ENCODE data around the gene SZRD1.

SZRD1 gene

DNA sequence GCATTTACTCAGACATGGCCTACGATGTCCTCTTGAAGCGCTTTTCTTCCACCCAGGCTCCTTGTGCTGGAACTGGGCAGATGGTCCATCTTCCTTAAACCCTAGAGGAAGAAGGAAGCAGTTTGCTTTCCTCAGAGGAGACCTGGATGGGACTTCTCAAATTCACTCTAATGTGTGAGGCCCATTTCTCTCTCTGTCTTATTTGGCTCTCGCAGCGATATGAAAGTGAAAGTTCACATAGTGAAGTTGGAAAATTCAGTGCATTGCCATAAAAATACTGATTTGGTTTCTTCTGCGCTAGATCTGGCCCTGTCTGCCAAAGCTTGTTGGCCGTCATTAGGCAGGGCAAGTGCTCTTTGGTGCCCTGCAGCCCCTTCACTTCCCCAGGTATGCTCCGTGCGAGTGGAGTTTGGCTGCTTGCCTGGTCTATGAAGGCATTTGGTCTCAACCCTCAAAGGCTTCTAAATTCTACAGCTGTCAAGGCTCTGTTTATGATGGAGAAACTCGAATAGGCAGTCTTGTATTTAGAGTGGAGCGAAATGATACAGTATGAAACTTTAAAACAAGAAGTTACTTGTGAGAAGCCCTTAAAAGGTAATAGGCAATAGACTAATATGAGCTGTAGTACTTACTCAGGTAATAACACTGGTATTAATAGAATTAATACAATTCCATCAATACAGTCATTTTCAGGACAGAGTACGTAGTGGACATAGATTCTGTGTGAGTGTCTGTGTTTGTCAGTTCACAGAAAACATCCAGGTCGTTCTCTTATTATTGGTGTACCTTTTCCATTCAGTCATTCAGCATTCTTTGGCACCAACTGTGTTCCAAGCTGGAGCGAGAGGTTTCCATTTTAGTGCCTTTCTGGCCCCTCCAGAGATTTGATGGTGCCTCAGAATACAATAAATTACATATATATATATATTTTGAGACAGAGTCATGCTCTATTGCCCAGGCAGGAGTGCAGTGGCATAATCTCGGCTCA is 20.5 kb downstream of the SZRD1 start:
- DNase-seq: no peak
- peaks cover 97% of the 10 kb centered on the region for H3K79me2 ChIP-seq (ENCODE audit: low read length)
- peaks cover 3% of the 10 kb centered on the region; the same call in 1 of the 2 replicates for H3K4me1 ChIP-seq (ENCODE audit: low read length)
- no peak overlapping the region for H3K4me2 ChIP-seq (ENCODE audit: low read depth, low read length)
- no peaks in the 10 kb centered on the region for H3K27me3 ChIP-seq (replicated peaks; ENCODE audit: insufficient read depth, low read length)
- no peak overlapping the region for H2AFZ ChIP-seq (ENCODE audit: low read length)
- H3K36me3 ChIP-seq (replicated peaks; ENCODE audit: insufficient read depth, low read length): no peaks in the 10 kb centered on the region; the same call in 1 of the 2 replicates
- no peaks in the 10 kb centered on the region for H3K9me2 ChIP-seq (replicated peaks; ENCODE audit: insufficient read depth, low read length)
- TF ChIP-seq, protein P1, sequence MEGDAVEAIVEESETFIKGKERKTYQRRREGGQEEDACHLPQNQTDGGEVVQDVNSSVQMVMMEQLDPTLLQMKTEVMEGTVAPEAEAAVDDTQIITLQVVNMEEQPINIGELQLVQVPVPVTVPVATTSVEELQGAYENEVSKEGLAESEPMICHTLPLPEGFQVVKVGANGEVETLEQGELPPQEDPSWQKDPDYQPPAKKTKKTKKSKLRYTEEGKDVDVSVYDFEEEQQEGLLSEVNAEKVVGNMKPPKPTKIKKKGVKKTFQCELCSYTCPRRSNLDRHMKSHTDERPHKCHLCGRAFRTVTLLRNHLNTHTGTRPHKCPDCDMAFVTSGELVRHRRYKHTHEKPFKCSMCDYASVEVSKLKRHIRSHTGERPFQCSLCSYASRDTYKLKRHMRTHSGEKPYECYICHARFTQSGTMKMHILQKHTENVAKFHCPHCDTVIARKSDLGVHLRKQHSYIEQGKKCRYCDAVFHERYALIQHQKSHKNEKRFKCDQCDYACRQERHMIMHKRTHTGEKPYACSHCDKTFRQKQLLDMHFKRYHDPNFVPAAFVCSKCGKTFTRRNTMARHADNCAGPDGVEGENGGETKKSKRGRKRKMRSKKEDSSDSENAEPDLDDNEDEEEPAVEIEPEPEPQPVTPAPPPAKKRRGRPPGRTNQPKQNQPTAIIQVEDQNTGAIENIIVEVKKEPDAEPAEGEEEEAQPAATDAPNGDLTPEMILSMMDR (IDR thresholded peaks at IDR 0.05; ENCODE audit: low read length): no peak
- TF ChIP-seq EZH2phosphoT487 (IDR thresholded peaks at IDR 0.05; ENCODE audit: low read length): no peak
- TF ChIP-seq EZH2 (optimal IDR thresholded peaks at IDR 0.05; ENCODE audit: low read depth, low read length): no peak
- H3K9me3 ChIP-seq (replicated peaks; ENCODE audit: insufficient read depth, low read length): no peaks in the 10 kb centered on the region
- H3K4me3 ChIP-seq (ENCODE audit: low read length): no peak overlapping the region
- H3F3A ChIP-seq (ENCODE audit: insufficient read depth, low read length): no peaks in the 10 kb centered on the region
- H4K20me1 ChIP-seq (ENCODE audit: insufficient read depth, low read length): peaks cover 78% of the 10 kb centered on the region
- no peak overlapping the region for H3K27ac ChIP-seq (ENCODE audit: low read length)
- H3K9ac ChIP-seq (ENCODE audit: low read length): no peak overlapping the region

DNA sequence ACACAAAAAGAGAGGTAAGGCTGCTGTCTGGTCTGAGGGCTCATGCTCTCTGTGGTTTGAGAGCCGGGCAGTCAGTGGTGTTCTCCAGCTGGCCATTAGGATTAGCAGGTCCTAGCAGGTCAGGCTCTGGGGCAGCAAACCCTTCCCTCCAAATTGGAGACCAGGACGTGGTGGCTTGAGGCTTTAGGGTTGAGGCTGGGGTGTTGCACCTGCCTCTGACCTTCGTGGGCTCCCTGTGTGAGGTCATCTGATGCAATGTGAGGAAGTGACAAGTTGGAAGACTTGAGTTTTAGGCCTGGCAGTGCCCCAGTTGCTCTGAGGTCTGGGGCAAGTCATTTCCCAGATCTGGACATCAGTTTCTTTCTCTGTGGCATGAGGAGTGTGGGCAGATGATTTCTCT is 24.4 kb downstream of the SZRD1 start:
- no peak overlapping the region for H3K27ac ChIP-seq (ENCODE audit: low read length)
- H3K4me2 ChIP-seq (ENCODE audit: low read depth, low read length): no peak overlapping the region
- H3K9me2 ChIP-seq (replicated peaks; ENCODE audit: insufficient read depth, low read length): no peaks in the 10 kb centered on the region
- H3K79me2 ChIP-seq (ENCODE audit: low read length): peaks cover 79% of the 10 kb centered on the region
- H3F3A ChIP-seq (ENCODE audit: insufficient read depth, low read length): no peaks in the 10 kb centered on the region
- H4K20me1 ChIP-seq (ENCODE audit: insufficient read depth, low read length): peaks cover 63% of the 10 kb centered on the region
- no peak overlapping the region for H3K9ac ChIP-seq (ENCODE audit: low read length)
- H3K27me3 ChIP-seq (replicated peaks; ENCODE audit: insufficient read depth, low read length): no peaks in the 10 kb centered on the region
- H3K4me3 ChIP-seq (ENCODE audit: low read length): no peak overlapping the region
- no peaks in the 10 kb centered on the region for H3K9me3 ChIP-seq (replicated peaks; ENCODE audit: insufficient read depth, low read length)
- no peak for DNase-seq
- TF ChIP-seq EZH2 (optimal IDR thresholded peaks at IDR 0.05; ENCODE audit: low read depth, low read length): no peak
- TF ChIP-seq EZH2phosphoT487 (IDR thresholded peaks at IDR 0.05; ENCODE audit: low read length): no peak
- TF ChIP-seq, protein P1 (IDR thresholded peaks at IDR 0.05; ENCODE audit: low read length): no peak
- peaks cover 3% of the 10 kb centered on the region; the same call in 1 of the 2 replicates for H3K4me1 ChIP-seq (ENCODE audit: low read length)
- H3K36me3 ChIP-seq (replicated peaks; ENCODE audit: insufficient read depth, low read length): peaks cover 3% of the 10 kb centered on the region; the same call in 1 of the 2 replicates
- H2AFZ ChIP-seq (ENCODE audit: low read length): no peak overlapping the region

DNA sequence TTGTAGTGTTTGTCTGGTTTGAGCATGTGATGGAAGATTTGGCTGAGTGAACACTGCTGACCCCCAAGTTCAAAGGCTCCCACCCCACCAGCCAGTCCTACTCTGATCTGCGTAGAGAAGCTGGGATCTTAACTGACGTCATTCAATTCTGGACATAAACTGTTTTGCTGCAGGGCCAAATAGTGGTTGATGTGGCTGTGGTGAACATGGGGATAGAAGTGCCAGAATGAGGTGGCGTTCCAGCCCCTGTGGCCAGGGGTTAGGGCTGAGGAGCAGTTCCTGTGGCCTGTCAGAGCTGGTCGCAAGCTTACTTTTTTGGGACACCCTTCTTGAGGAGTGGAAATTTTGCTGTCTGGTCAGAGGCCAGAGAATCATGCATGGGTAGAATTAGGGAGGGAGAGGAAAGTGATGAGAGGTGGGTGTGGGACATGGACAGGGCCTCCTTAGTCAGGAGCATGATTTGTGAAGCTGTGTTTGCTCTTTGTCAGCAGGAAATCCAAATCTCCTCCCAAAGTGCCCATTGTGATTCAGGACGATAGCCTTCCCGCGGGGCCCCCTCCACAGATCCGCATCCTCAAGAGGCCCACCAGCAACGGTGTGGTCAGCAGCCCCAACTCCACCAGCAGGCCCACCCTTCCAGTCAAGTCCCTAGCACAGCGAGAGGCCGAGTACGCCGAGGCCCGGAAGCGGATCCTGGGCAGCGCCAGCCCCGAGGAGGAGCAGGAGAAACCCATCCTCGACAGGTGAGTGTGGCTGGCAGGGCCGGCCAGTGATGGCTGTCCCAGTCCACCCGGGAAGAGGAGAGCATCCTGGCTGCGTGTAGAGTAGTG is 25.9 kb downstream of the SZRD1 start:
- Histone ChIP-seq H3F3A (ENCODE audit: insufficient read depth, low read length) (no peaks in the 10 kb centered on the region), H2AFZ (ENCODE audit: low read length) (no peak overlapping the region)

More for the DNA sequence above, 25.9 kb downstream of the SZRD1 start:
- no peaks in the 10 kb centered on the region for H3K4me1 ChIP-seq (ENCODE audit: low read length)
- no peak overlapping the region for H3K4me2 ChIP-seq (ENCODE audit: low read depth, low read length)
- H3K9me3 ChIP-seq (replicated peaks; ENCODE audit: insufficient read depth, low read length): no peaks in the 10 kb centered on the region
- TF ChIP-seq EZH2phosphoT487 (IDR thresholded peaks at IDR 0.05; ENCODE audit: low read length): no peak
- no peak for TF ChIP-seq EZH2 (optimal IDR thresholded peaks at IDR 0.05; ENCODE audit: low read depth, low read length)
- TF ChIP-seq, protein P1 (IDR thresholded peaks at IDR 0.05; ENCODE audit: low read length): no peak
- no peak overlapping the region for H3K27ac ChIP-seq (ENCODE audit: low read length)
- H3K36me3 ChIP-seq (replicated peaks; ENCODE audit: insufficient read depth, low read length): peaks cover 3% of the 10 kb centered on the region; the same call in 1 of the 2 replicates
- H3K79me2 ChIP-seq (ENCODE audit: low read length): peaks cover 63% of the 10 kb centered on the region
- no peaks in the 10 kb centered on the region for H3K9me2 ChIP-seq (replicated peaks; ENCODE audit: insufficient read depth, low read length)
- no peak overlapping the region for H3K4me3 ChIP-seq (ENCODE audit: low read length)
- no peak overlapping the region for H3K9ac ChIP-seq (ENCODE audit: low read length)
- H3K27me3 ChIP-seq (replicated peaks; ENCODE audit: insufficient read depth, low read length): no peaks in the 10 kb centered on the region
- peaks cover 47% of the 10 kb centered on the region for H4K20me1 ChIP-seq (ENCODE audit: insufficient read depth, low read length)
- DNase-seq: no peak

Measured in MM.1S (cell line).